ENCODE results near the gene TMEM123.

TMEM123 gene

GRCh38 chr11:102465696-102466095, 13.1 kb upstream of the TMEM123 start:
- TF ChIP-seq POLR2A (IDR thresholded peaks at IDR 0.05; ENCODE audit: low read depth, low read length) = no peak
- DNase-seq (ENCODE audit: insufficient read length, low spot score) (no peak), FAIRE-seq (no peak)

- FAIRE-seq (no peak), DNase-seq (ENCODE audit: insufficient read length, low spot score) (no peak)
- no peak for TF ChIP-seq POLR2A (IDR thresholded peaks at IDR 0.05; ENCODE audit: low read depth, low read length)
Measured at GRCh38 chr11:102464859-102465500, 12.4 kb upstream of the TMEM123 start.

GRCh38 chr11:102464037-102464436, 11.5 kb upstream of the TMEM123 start:
- no peak for TF ChIP-seq POLR2A (IDR thresholded peaks at IDR 0.05; ENCODE audit: low read depth, low read length)
- FAIRE-seq (no peak), DNase-seq (ENCODE audit: insufficient read length, low spot score) (no peak)

- DNase-seq (ENCODE audit: insufficient read length, low spot score) (no peak), FAIRE-seq (no peak)
- TF ChIP-seq POLR2A (IDR thresholded peaks at IDR 0.05; ENCODE audit: low read depth, low read length) = no peak
Measured at GRCh38 chr11:102462610-102463009, 10.0 kb upstream of the TMEM123 start.

GRCh38 chr11:102459393-102459792, 6.8 kb upstream of the TMEM123 start:
- no peak for DNase-seq (ENCODE audit: insufficient read length, low spot score)
- FAIRE-seq = no peak
- no peak for TF ChIP-seq POLR2A (IDR thresholded peaks at IDR 0.05; ENCODE audit: low read depth, low read length)

- TF ChIP-seq POLR2A (IDR thresholded peaks at IDR 0.05; ENCODE audit: low read depth, low read length) = no peak
- FAIRE-seq (no peak), DNase-seq (ENCODE audit: insufficient read length, low spot score) (no peak)
Measured at GRCh38 chr11:102458548-102458947, 6.0 kb upstream of the TMEM123 start.

GRCh38 chr11:102457865-102458264, 5.3 kb upstream of the TMEM123 start:
- no peak for TF ChIP-seq POLR2A (IDR thresholded peaks at IDR 0.05; ENCODE audit: low read depth, low read length)
- FAIRE-seq (no peak), DNase-seq (ENCODE audit: insufficient read length, low spot score) (no peak)

GRCh38 chr11:102457056-102457677, 4.6 kb upstream of the TMEM123 start:
- no peak for DNase-seq (ENCODE audit: insufficient read length, low spot score)
- FAIRE-seq = no peak
- TF ChIP-seq POLR2A (IDR thresholded peaks at IDR 0.05; ENCODE audit: low read depth, low read length) = no peak

- DNase-seq (ENCODE audit: insufficient read length, low spot score) (no peak), FAIRE-seq (no peak)
- no peak for TF ChIP-seq POLR2A (IDR thresholded peaks at IDR 0.05; ENCODE audit: low read depth, low read length)
Measured at GRCh38 chr11:102456381-102456780, 3.8 kb upstream of the TMEM123 start.

- no peak for DNase-seq (ENCODE audit: insufficient read length, low spot score)
- no peak for TF ChIP-seq POLR2A (IDR thresholded peaks at IDR 0.05; ENCODE audit: low read depth, low read length)
- no peak for FAIRE-seq
Measured at GRCh38 chr11:102453921-102454320, 1.4 kb upstream of the TMEM123 start.

- DNase-seq (ENCODE audit: insufficient read length, low spot score) = no peak
- TF ChIP-seq POLR2A (IDR thresholded peaks at IDR 0.05; ENCODE audit: low read depth, low read length) = no peak
- FAIRE-seq = peak; percentile 53
Measured at GRCh38 chr11:102453302-102453695, 734 bp upstream of the TMEM123 start.

- DNase-seq (ENCODE audit: insufficient read length, low spot score) = peak; percentile 25
- TF ChIP-seq POLR2A (IDR thresholded peaks at IDR 0.05; ENCODE audit: low read depth, low read length) = 0 out of 2 replicates have a peak, but pooled peaks have one; percentile 20
- FAIRE-seq = no peak
Measured at GRCh38 chr11:102451681-102452460, 694 bp downstream of the TMEM123 start.

- DNase-seq (ENCODE audit: insufficient read length, low spot score) (no peak), FAIRE-seq (no peak)
Measured at GRCh38 chr11:102451041-102451680, 1.4 kb downstream of the TMEM123 start.

More at GRCh38 chr11:102451041-102451680, 1.4 kb downstream of the TMEM123 start:
- TF ChIP-seq POLR2A (IDR thresholded peaks at IDR 0.05; ENCODE audit: low read depth, low read length) = no peak

Measured in H54 (cell line).